Stimulated activated CD4-positive, alpha-beta T cell treated with anti-CD3 and anti-CD28 coated beads, Interleukin-2, amount 100 ng/mL, for 4 hours (primary cell): ENCODE data around the gene RAPGEF6.
"Not testable (repeated sequence)": the region's sequence is repeated elsewhere in the genome, so short reads cannot be mapped to it uniquely, and the experiment has no call there.

ENCODE experiments used
- DNase-seq: peaks from one replicate; pipeline ENCODE4 v3.0.0-alpha.2; 2020; ENCODE audit warnings: low read depth

Gene RAPGEF6

GRCh38 chr5:131634996-131635683 is at the start of gene RAPGEF6:
TSS of gene RAPGEF6 (minus strand) at chr5:131635229. CDS start at chr5:131635030, 199 bp downstream.
- peak; percentile 95 for DNase-seq

- no peak for DNase-seq
These were observed 49.6 kb upstream of the RAPGEF6 start for GRCh38 chr5:131684595-131684994.

- DNase-seq: no peak
These were observed 49.0 kb upstream of the RAPGEF6 start for GRCh38 chr5:131684051-131684450.

GRCh38 chr5:131682826-131683225 is 47.8 kb upstream of the RAPGEF6 start:
- DNase-seq: no peak

GRCh38 chr5:131682175-131682574 is 47.1 kb upstream of the RAPGEF6 start:
- DNase-seq: no peak

GRCh38 chr5:131679911-131680310 is 44.9 kb upstream of the RAPGEF6 start:
- no peak for DNase-seq

- DNase-seq: not testable (repeated sequence)
These were observed 43.2 kb upstream of the RAPGEF6 start for GRCh38 chr5:131678273-131678672.

- no peak for DNase-seq
These were observed 42.1 kb upstream of the RAPGEF6 start for GRCh38 chr5:131677115-131677514.

- no peak for DNase-seq
These were observed 37.7 kb upstream of the RAPGEF6 start for GRCh38 chr5:131672776-131673175.

GRCh38 chr5:131671994-131672655 is 37.1 kb upstream of the RAPGEF6 start:
- no peak for DNase-seq

GRCh38 chr5:131671409-131671808 is 36.4 kb upstream of the RAPGEF6 start:
- DNase-seq: no peak

GRCh38 chr5:131664929-131665328 is 29.9 kb upstream of the RAPGEF6 start:
- no peak for DNase-seq

GRCh38 chr5:131661933-131662332 is 26.9 kb upstream of the RAPGEF6 start:
- no peak for DNase-seq

GRCh38 chr5:131659841-131660240 is 24.8 kb upstream of the RAPGEF6 start:
- no peak for DNase-seq

- DNase-seq: no peak
These were observed 24.3 kb upstream of the RAPGEF6 start for GRCh38 chr5:131659290-131659689.

GRCh38 chr5:131654776-131655175 is 19.7 kb upstream of the RAPGEF6 start:
- no peak for DNase-seq

- no peak for DNase-seq
These were observed 19.3 kb upstream of the RAPGEF6 start for GRCh38 chr5:131654309-131654708.

- no peak for DNase-seq
These were observed 14.1 kb upstream of the RAPGEF6 start for GRCh38 chr5:131649161-131649560.

- DNase-seq: no peak
These were observed 12.2 kb upstream of the RAPGEF6 start for GRCh38 chr5:131647048-131647769.

GRCh38 chr5:131644822-131645221 is 9.8 kb upstream of the RAPGEF6 start:
- no peak for DNase-seq

- DNase-seq: no peak
These were observed 9.3 kb upstream of the RAPGEF6 start for GRCh38 chr5:131644370-131644769.

- DNase-seq: no peak
These were observed 6.5 kb upstream of the RAPGEF6 start for GRCh38 chr5:131641494-131641893.
